PC-9 (cell line): Measurements from ENCODE around the gene AMN1. TPM values are rescaled to one million over a fixed set of nuclear protein-coding genes. Genes with fewer than 3 reads are reported as not detected.

Experiments used
- BruUV-seq: library from RNA; stranded (reverse); fragments of 400-500 nt; replicated peaks from 2 replicates; lab custom pipeline; 2021; lab: Mats Ljungman, UMichigan
- CTCF ChIA-PET: fragments of 300-600 bp; sonication (Branson Sonifier 250); formaldehyde crosslinking; loops from one replicate; lab custom pipeline; 2022; ENCODE audit warnings: antibody characterized with exemption; lab: Charles Lee
- POLR2A ChIA-PET: fragments of 300-600 bp; sonication (Branson Sonifier 250); formaldehyde crosslinking; loops from one replicate; lab custom pipeline; 2022; ENCODE audit warnings: antibody characterized with exemption; ENCODE audit not compliant: unreplicated experiment; lab: Charles Lee
- DNase-seq, 2 experiments: peaks; one replicate each; pipeline versions ENCODE4 v3.0.0 to v3.0.0-alpha.2; 2015 to 2022; ENCODE audit warnings: mixed read lengths in 1 of 2
- H2AFZ ChIP-seq: fragments of 200-600 bp; sonication (generic); 2 replicates; pipeline ENCODE4 v1.8.1; 2017; ENCODE audit warnings: antibody characterized with exemption
- H3F3A ChIP-seq: fragments of 200-600 bp; sonication (generic); 2 replicates; pipeline ENCODE4 v1.8.1; 2017; ENCODE audit warnings: antibody characterized with exemption, mild to moderate bottlenecking, low read depth; ENCODE audit not compliant: insufficient read depth
- H3K27ac ChIP-seq: fragments of 200-600 bp; sonication (generic); 2 replicates; pipeline ENCODE4 v1.6.1; 2016; ENCODE audit warnings: mixed run types
- H3K27me3 ChIP-seq: fragments of 200-600 bp; sonication (generic); 2 replicates; pipeline ENCODE4 v1.6.1; 2016; ENCODE audit warnings: low read depth, mixed run types; ENCODE audit not compliant: insufficient read depth
- H3K36me3 ChIP-seq: fragments of 200-600 bp; sonication (generic); 2 replicates; pipeline ENCODE4 v1.6.1; 2016; ENCODE audit warnings: low read depth, mixed run types
- H3K4me1 ChIP-seq: fragments of 200-600 bp; sonication (generic); replicated peaks from 2 replicates; pipeline ENCODE4 v1.6.1; 2016; ENCODE audit warnings: mixed run types; ENCODE audit not compliant: insufficient read depth
- H3K4me2 ChIP-seq: fragments of 200-600 bp; sonication (generic); 2 replicates; pipeline ENCODE4 v1.6.1; 2017; ENCODE audit warnings: mixed run types
- H3K4me3 ChIP-seq: fragments of 200-600 bp; sonication (generic); 2 replicates; pipeline ENCODE4 v1.6.1; 2016; ENCODE audit warnings: mixed run types
- H3K79me2 ChIP-seq: fragments of 200-600 bp; sonication (generic); 2 replicates; pipeline ENCODE4 v1.6.1; 2017; ENCODE audit warnings: low read depth, mixed run types
- H3K9me2 ChIP-seq: fragments of 200-600 bp; sonication (generic); 2 replicates; pipeline ENCODE4 v1.8.1; 2017; ENCODE audit warnings: mild to moderate bottlenecking; ENCODE audit not compliant: insufficient read depth
- H3K9me3 ChIP-seq: fragments of 200-600 bp; sonication (generic); 2 replicates; pipeline ENCODE4 v1.8.1; 2016; ENCODE audit warnings: low read depth; ENCODE audit not compliant: insufficient read depth
- H4K20me1 ChIP-seq: fragments of 200-600 bp; sonication (generic); 2 replicates; pipeline ENCODE4 v1.8.1; 2017; ENCODE audit not compliant: insufficient read depth
- EZH2 ChIP-seq: fragments of 200-600 bp; sonication (generic); IDR thresholded peaks from 2 replicates; pipeline ENCODE4 v1.8.0; 2017; ENCODE audit warnings: antibody characterized with exemption, low read depth
- intact Hi-C: fragments of 100-400 bp; cut with micrococcal nuclease; formaldehyde crosslinking; loops from one replicate; pipeline ENCODE4 v1.10.0; 2022; ENCODE audit not compliant: unreplicated experiment
- total RNA-seq: library from RNA; stranded (reverse); gene quantifications from 2 replicates; pipeline ENCODE4 v1.2.3, GENCODE V29; 2021
- TF ChIP-seq, protein P1 (sequence below): fragments of 200-600 bp; sonication (generic); conservative IDR thresholded peaks from 2 replicates; pipeline ENCODE4 v1.6.1; 2017; ENCODE audit warnings: mixed run types, antibody characterized with exemption, mild to moderate bottlenecking, moderate library complexity

AMN1 gene
- total RNA-seq, 1 experiment from 2014 or later, result 7.4 TPM

DNA sequence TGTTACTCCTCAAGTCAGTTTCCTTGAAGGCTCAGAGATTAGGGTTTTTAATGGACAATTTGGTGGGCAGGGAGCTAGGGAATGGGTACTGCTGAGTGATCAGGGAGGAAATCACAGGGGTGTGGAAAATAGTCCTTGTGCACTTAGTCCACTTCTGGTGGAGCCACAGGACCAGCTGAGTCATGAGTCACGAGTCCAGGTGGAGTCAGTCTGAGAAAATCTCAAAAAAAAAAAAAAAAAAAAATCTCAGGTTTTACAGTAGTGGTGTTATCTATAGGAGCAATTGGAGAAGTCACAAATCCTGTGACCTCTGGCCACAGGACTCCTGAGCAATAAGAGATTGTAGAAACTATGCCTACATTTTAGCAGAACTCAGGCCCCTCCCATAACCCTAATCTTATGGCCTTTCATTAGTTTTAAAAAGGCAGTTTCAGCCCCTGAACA lies 28.2 kb upstream of the AMN1 start:
- no peaks in the 10 kb centered on the region for H4K20me1 ChIP-seq
- H3K4me2 ChIP-seq, result no peak overlapping the region
- TF ChIP-seq, protein P1, sequence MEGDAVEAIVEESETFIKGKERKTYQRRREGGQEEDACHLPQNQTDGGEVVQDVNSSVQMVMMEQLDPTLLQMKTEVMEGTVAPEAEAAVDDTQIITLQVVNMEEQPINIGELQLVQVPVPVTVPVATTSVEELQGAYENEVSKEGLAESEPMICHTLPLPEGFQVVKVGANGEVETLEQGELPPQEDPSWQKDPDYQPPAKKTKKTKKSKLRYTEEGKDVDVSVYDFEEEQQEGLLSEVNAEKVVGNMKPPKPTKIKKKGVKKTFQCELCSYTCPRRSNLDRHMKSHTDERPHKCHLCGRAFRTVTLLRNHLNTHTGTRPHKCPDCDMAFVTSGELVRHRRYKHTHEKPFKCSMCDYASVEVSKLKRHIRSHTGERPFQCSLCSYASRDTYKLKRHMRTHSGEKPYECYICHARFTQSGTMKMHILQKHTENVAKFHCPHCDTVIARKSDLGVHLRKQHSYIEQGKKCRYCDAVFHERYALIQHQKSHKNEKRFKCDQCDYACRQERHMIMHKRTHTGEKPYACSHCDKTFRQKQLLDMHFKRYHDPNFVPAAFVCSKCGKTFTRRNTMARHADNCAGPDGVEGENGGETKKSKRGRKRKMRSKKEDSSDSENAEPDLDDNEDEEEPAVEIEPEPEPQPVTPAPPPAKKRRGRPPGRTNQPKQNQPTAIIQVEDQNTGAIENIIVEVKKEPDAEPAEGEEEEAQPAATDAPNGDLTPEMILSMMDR, result no peak
- TF ChIP-seq EZH2, result no peak
- H3K36me3 ChIP-seq, result no peaks in the 10 kb centered on the region
- H3K9me2 ChIP-seq, result no peaks in the 10 kb centered on the region
- BruUV-seq, result no TSS peak
- H3F3A ChIP-seq, result peaks cover 3% of the 10 kb centered on the region; the same call in 1 of the 2 replicates
- 0 out of 2 replicates have a peak, but pooled peaks cover 6% of the 10 kb centered on the region for H3K9me3 ChIP-seq
- POLR2A ChIA-PET, result no interaction called here
- H2AFZ ChIP-seq, result no peak overlapping the region
- H3K79me2 ChIP-seq, result no peaks in the 10 kb centered on the region
- H3K27me3 ChIP-seq, result no peaks in the 10 kb centered on the region
- H3K27ac ChIP-seq, result peak overlapping the region; percentile 43; the same call in 1 of the 2 replicates
- H3K4me3 ChIP-seq, result no peak overlapping the region
- CTCF ChIA-PET, result no interaction called here
- H3K4me1 ChIP-seq, result no peaks in the 10 kb centered on the region; the same call in 1 of the 2 replicates
- peak; percentile 11 to 66 for DNase-seq
- intact Hi-C loops, result no loop called here

DNA sequence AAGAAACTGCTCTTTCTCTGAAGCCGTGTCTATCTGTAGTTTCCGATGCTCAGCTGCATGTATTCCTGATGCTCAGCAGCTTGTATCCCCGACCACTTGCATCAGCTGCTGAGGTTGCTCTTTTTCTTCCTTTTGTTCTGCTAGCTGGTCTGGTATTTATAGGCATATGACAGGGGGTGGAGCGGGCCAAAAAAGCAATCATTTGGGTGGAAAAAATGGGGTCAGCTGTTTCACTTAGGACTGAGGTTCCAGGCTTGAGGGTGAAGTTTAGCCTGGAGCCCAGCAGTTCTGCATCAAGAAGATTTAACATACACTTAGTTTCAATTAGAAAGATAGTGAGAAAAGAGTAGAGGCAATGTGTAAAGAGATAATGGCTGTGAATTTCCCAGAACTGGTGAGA lies 23.6 kb upstream of the AMN1 start:
- no peak for DNase-seq
- no peak overlapping the region for H3K4me2 ChIP-seq
- no peaks in the 10 kb centered on the region for H4K20me1 ChIP-seq
- H2AFZ ChIP-seq, result no peak overlapping the region
- no peaks in the 10 kb centered on the region for H3K9me2 ChIP-seq
- intact Hi-C loops, result no loop called here
- TF ChIP-seq, protein P1, result no peak
- TF ChIP-seq EZH2, result no peak
- no peak overlapping the region for H3K27ac ChIP-seq
- H3K79me2 ChIP-seq, result no peaks in the 10 kb centered on the region
- H3K27me3 ChIP-seq, result no peaks in the 10 kb centered on the region
- peaks cover 24% of the 10 kb centered on the region; the same call in 1 of the 2 replicates for H3K9me3 ChIP-seq
- no peak overlapping the region for H3K4me3 ChIP-seq
- CTCF ChIA-PET, result no interaction called here
- H3F3A ChIP-seq, result peaks cover 33% of the 10 kb centered on the region
- peaks cover 8% of the 10 kb centered on the region for H3K4me1 ChIP-seq
- BruUV-seq, result no TSS peak
- POLR2A ChIA-PET, result no interaction called here
- no peaks in the 10 kb centered on the region for H3K36me3 ChIP-seq

DNA sequence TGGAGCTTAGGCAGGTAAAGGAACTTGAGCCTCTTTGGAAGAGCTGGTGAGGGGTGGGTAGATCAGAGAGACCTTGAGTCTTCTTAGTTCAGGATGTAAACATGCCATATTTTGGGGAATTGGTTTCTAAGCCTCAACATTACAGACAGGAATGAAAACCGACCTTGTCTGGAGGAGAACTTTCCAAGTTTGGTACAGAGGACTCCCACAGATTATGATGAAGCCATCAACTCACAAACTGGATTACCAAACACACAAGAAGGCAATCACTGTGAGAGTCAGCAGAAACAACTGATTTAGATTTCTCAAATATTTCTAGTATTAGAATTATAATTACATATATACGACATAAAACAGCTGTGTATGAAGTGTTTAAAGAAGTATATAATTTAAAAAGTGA lies 22.3 kb upstream of the AMN1 start:
- TF ChIP-seq EZH2, result no peak
- TF ChIP-seq, protein P1, result no peak
- Histone ChIP-seq H4K20me1 (no peaks in the 10 kb centered on the region), H3K36me3 (no peaks in the 10 kb centered on the region), H3K79me2 (no peaks in the 10 kb centered on the region), H3K9me3 (peaks cover 32% of the 10 kb centered on the region), H3K27me3 (no peaks in the 10 kb centered on the region), H3K4me1 (peaks cover 22% of the 10 kb centered on the region), H2AFZ (no peak overlapping the region), H3F3A (peaks cover 42% of the 10 kb centered on the region), H3K27ac (no peak overlapping the region), H3K4me3 (no peak overlapping the region), H3K4me2 (no peak overlapping the region), H3K9me2 (no peaks in the 10 kb centered on the region)
- intact Hi-C loops, result no loop called here
- ChIA-PET POLR2A (no interaction called here), CTCF (no interaction called here)
- DNase-seq, result no peak
- no TSS peak for BruUV-seq
